M059J (cell line): ENCODE results near the gene NENF. TPM values are rescaled to one million over a fixed set of nuclear protein-coding genes. Genes with fewer than 3 reads are reported as not detected.
"Not testable (repeated sequence)": the region's sequence is repeated elsewhere in the genome, so short reads cannot be mapped to it uniquely, and the experiment has no call there.

Experiments
- DNase-seq: peaks from one replicate; pipeline ENCODE4 v3.0.0-alpha.2; 2012; ENCODE audit warnings: low read depth
- total RNA-seq: library from RNA; depleted of rRNA; stranded (reverse); fragments of >200 nt; shearing (Covaris generic); gene quantifications from 2 replicates; pipeline ENCODE4 v1.2.3, GENCODE V29; 2014

Gene NENF
- total RNA-seq, 1 experiment from 2014 or later, result 80.0 TPM

- DNase-seq, result no peak
Measured at GRCh38 chr1:212459656-212460055, 26.9 kb downstream of the NENF start.

DNA sequence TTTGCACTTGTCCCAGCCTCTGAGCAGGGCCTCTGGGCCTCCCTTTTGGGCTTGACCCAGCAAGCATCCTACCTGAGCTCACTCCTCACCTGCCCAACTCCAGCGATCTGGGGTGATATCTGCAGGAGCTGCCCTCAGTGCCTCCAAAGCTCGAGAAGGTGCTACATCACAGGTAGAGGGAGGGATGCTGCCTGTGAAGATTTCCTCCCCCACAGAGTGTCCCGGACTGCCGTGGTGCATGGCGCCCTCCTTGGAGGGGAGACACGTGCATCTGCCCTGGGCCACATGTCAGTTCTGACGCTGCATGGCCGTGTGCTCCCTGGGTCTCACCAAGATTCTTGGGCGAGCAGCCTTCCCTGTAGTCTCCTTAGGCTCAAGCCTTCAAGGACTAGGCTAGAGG lies 27.7 kb downstream of the NENF start:
- no peak for DNase-seq

DNA sequence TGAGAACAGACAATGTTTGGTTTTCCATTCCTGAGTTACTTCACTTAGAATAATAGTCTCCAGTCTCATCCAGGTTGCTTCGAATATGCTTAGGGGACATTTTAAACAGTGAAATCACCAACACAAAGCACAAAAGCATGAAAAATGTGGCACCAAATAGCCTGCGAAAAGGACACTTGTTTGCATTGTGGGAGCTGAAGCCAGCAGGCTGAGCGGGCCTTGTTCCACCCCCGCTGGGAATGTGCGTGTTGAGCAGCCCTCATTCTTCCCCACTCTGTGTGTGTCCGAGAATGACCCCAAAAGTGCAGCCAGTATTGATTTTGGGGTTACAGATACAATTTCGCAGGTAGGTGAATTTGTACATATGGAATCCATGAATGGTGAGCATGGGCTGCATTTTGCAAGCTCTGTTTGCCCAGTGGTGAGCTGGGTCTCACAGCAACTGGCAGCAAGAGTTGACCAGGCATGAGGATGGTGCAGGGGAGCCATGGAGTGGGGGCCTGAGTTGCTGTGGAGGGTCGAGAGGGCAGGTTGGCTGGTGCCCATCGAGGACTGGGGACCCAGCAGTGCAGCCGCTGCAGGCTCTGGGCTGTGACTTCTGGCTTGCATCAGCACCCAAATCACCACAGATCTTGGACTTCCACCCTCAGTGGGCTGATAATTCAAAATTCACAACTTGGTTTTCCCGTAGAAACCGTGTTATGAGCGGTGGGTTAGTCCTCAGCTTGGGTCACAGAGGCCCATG lies 29.4 kb downstream of the NENF start:
- no peak for DNase-seq

- no peak for DNase-seq
Measured at GRCh38 chr1:212463565-212464285, 31.0 kb downstream of the NENF start.

GRCh38 chr1:212465311-212465710 lies 32.6 kb downstream of the NENF start:
- DNase-seq, result no peak

DNA sequence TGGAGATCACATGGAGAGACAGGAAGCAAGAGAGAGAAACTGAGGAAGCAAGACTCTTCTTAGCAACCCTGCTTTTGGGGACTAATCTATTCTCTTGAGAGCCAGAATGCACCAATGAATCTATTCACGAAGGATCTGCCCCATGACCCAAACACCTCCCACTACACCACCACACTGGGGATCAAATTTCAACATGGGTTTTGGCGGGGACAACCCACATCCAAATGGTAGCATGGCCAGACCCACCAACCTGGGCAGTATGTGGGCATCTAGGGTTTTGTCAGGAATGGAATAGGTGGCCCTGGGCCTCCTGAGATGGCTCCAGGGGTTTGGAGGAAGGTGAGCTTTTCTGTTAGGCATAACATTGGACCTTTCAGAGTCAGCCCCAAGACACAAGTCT lies 33.7 kb downstream of the NENF start:
- no peak for DNase-seq

GRCh38 chr1:212466898-212467650 lies 34.4 kb downstream of the NENF start:
- DNase-seq, result no peak

- peak; percentile 42 for DNase-seq
Measured at GRCh38 chr1:212467843-212468482, 35.2 kb downstream of the NENF start.

DNA sequence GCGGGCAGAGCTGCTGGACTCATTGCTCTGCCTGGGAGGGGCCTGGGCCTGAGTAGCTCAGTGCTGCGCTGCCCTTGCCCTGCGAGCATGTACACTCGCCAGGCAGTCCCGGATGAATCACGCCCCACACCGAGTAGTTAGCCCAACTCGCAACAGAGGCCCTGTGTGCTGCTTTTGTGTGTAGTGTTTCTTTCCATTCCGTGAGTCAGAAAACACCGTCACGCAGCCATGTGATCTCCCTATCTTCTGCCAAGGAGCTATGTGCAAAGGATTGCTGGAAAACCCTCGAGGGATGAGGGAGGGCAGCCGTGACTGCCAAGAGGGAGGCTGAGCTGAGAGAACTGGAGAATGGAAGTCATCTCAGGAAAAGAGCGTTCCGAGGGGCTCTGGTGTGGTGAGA lies 37.3 kb downstream of the NENF start:
- DNase-seq, result peak; percentile 98

DNA sequence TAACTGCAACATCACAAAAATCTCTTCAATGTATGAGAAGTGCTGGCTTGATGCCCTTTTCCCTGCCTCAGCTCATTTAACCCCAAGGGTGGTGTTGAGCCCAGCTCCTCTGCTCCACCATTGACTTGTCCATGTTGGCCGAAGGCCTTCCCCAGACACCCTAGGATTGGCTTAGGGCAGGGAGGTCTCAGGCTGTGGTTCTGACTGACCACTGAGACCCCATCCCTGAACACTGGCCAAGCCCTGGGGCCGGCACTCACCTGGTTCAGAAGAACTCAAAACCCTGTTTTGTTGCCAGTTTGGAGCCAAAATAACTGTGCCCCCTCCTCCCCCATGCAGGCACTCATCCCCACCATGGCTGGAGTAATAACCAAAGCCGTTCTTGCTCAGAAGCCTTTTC lies 38.6 kb downstream of the NENF start:
- DNase-seq, result no peak

GRCh38 chr1:212471891-212472675 lies 39.4 kb downstream of the NENF start:
- no peak for DNase-seq

DNA sequence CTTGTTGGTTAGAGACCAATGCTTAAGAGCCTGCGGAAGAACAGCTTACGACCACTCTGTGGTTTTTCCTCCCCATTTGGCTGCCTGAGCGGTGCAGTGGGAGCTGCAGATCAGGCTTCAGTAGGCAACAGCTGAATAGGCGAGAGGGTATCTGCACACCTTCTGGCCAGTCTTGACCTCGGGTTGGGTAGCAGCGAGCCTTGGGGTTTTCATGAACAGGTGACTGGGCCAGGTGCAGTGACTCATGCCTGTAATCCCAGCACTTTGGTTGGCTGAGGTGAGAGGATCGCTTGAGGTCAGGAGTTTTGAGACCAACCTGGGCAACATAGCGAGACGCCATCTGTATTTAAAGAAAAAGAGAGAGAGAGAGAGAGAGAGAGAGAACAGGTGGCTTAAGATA lies 41.0 kb downstream of the NENF start:
- DNase-seq, result no peak

- DNase-seq, result no peak
Measured at GRCh38 chr1:212475151-212475550, 42.4 kb downstream of the NENF start.

- DNase-seq, result not testable (repeated sequence)
Measured at GRCh38 chr1:212475831-212476230, 43.1 kb downstream of the NENF start.

GRCh38 chr1:212477014-212477679 lies 44.4 kb downstream of the NENF start:
- peak; percentile 87 for DNase-seq

GRCh38 chr1:212477680-212478466 lies 45.2 kb downstream of the NENF start:
- DNase-seq, result no peak

GRCh38 chr1:212478467-212479025 lies 45.8 kb downstream of the NENF start:
- no peak for DNase-seq

DNA sequence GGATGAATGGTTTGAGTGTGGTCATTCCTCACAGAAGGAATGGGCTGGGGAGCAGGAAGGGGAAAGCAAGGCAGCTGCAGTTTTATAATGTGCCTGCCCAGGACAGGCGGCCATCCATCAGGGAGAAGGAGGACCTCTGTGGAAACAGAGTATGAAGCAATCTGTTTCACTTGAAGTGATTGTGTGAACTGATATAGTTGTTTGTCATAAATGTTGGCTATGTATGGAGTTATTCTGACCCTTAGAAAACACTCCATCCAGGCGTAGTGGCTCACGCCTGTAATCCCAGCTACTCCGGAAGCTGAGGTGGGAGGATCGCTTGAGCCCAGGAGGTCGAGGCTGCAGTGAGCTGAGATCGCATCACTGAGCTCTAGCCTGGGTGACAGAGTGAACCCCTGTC lies 46.5 kb downstream of the NENF start:
- no peak for DNase-seq

- DNase-seq, result not testable (repeated sequence)
Measured at GRCh38 chr1:212480711-212481437, 48.2 kb downstream of the NENF start.
